Neural crest cell (in vitro differentiated cells): ENCODE data around the gene GALNT9. TPM values are rescaled to one million over a fixed set of nuclear protein-coding genes. Genes with fewer than 3 reads are reported as not detected.
"Not testable (repeated sequence)": the region's sequence is repeated elsewhere in the genome, so short reads cannot be mapped to it uniquely, and the experiment has no call there.

Experiments
- DNase-seq: peaks from one replicate; pipeline ENCODE4 v3.0.0; 2021; ENCODE audit warnings: low read depth, mixed read lengths, low spot score
- H3K27ac Mint-ChIP-seq: one replicate; pipeline ENCODE4 v1.8.0; 2021; ENCODE audit warnings: mild to moderate bottlenecking, mixed read lengths; ENCODE audit not compliant: unreplicated experiment
- H3K27me3 Mint-ChIP-seq: 2 replicates; pipeline ENCODE4 v1.8.0; 2021; ENCODE audit warnings: low read depth, mild to moderate bottlenecking, mixed read lengths
- H3K36me3 Mint-ChIP-seq: 2 replicates; pipeline ENCODE4 v1.8.0; 2021; ENCODE audit warnings: low read depth, mild to moderate bottlenecking, mixed read lengths
- H3K4me1 Mint-ChIP-seq: 2 replicates; pipeline ENCODE4 v1.8.0; 2021; ENCODE audit warnings: mixed read lengths
- H3K4me3 Mint-ChIP-seq: one replicate; pipeline ENCODE4 v1.8.0; 2021; ENCODE audit warnings: mild to moderate bottlenecking, mixed read lengths
- H3K9me3 Mint-ChIP-seq: 2 replicates; pipeline ENCODE4 v1.8.0; 2021; ENCODE audit warnings: mixed read lengths
- total RNA-seq: library from RNA; stranded (reverse); gene quantifications from 2 replicates; pipeline ENCODE4 v1.2.1, GENCODE V29; 2021
- TF ChIP-seq, protein P1 (sequence below): fragments of 200-600 bp; sonication (generic); conservative IDR thresholded peaks from 2 replicates; pipeline ENCODE4 v1.5.0; 2021; ENCODE audit warnings: antibody characterized with exemption, mild to moderate bottlenecking

The GALNT9 gene
- total RNA-seq, 1 donor from 2014 or later = 1.3 TPM

DNA sequence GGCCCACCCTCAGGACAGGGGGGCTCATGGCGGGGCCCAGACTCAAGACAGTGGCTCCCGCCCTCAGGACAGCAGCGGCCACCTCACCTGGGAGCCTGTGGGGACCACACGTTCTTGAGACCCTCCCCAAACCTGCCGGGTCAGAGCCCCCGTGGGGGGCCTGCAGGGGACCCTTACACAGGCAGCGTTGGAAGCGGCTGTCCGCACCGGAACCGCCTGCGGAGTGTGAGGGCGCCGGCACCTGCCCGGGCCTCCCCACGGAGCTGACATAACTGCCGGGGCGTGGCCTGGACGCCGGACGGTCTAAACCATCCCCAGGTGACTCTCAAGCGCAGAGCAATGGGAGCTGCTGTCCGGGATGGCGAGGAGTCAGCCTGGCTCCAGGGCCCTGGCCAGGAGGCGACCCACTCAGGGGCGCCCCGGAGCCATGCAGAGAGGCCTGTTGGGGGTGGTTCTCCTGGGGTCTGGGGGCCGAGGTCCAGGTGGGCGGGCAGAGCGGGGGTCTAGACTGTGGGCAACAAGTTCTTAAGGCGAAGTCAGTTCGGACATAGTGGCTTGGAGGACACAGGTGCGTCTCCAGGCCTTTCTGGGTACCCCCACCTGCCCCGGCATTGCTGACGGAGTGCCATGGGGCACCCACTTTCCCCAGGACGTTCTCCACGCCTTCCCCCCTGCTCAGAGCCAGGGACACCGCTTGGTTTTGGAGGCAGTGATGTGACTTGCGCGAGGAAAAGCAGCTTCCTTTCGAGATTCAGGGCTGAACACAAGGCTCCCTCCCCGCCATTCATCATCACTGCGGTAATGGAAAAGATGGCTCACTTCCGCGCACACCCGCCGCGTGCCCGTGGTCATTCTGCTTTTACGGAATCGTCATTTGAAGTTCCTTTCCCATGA lies 23.2 kb downstream of the GALNT9 start:
- TF ChIP-seq, protein P1, sequence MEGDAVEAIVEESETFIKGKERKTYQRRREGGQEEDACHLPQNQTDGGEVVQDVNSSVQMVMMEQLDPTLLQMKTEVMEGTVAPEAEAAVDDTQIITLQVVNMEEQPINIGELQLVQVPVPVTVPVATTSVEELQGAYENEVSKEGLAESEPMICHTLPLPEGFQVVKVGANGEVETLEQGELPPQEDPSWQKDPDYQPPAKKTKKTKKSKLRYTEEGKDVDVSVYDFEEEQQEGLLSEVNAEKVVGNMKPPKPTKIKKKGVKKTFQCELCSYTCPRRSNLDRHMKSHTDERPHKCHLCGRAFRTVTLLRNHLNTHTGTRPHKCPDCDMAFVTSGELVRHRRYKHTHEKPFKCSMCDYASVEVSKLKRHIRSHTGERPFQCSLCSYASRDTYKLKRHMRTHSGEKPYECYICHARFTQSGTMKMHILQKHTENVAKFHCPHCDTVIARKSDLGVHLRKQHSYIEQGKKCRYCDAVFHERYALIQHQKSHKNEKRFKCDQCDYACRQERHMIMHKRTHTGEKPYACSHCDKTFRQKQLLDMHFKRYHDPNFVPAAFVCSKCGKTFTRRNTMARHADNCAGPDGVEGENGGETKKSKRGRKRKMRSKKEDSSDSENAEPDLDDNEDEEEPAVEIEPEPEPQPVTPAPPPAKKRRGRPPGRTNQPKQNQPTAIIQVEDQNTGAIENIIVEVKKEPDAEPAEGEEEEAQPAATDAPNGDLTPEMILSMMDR = no peak
- DNase-seq = no peak
- Mint-ChIP-seq H3K4me3 (no peak overlapping the region), H3K9me3 (peaks cover 3% of the 10 kb centered on the region), H3K27me3 (peaks cover 37% of the 10 kb centered on the region), H3K36me3 (no peaks in the 10 kb centered on the region), H3K4me1 (no peaks in the 10 kb centered on the region), H3K27ac (no peak overlapping the region)

DNA sequence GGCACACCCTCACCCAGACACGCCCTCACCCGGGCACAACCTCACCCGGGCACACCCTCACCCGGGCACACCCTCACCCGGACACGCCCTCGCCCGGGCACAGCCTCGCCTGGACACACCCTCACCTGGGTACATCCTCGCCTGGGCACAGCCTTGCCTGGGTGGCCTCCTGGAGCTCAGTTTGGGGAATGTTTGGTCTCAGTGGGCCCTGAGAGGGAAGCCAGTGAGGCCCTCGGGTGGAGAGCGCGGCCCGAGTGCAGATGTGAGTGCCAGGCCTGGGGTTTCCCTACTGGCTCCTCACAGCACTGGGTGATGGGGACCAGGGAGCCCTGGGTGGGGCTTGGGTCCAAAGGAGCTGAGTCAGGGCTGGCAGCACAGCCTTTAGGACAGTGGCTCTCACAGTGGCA lies 23.8 kb downstream of the GALNT9 start:
- peaks cover 40% of the 10 kb centered on the region for H3K27me3 Mint-ChIP-seq
- no peaks in the 10 kb centered on the region for H3K36me3 Mint-ChIP-seq
- no peak overlapping the region for H3K27ac Mint-ChIP-seq
- H3K4me1 Mint-ChIP-seq = no peaks in the 10 kb centered on the region
- H3K4me3 Mint-ChIP-seq = no peak overlapping the region
- H3K9me3 Mint-ChIP-seq = no peaks in the 10 kb centered on the region
- DNase-seq = no peak
- TF ChIP-seq, protein P1 = no peak

DNA sequence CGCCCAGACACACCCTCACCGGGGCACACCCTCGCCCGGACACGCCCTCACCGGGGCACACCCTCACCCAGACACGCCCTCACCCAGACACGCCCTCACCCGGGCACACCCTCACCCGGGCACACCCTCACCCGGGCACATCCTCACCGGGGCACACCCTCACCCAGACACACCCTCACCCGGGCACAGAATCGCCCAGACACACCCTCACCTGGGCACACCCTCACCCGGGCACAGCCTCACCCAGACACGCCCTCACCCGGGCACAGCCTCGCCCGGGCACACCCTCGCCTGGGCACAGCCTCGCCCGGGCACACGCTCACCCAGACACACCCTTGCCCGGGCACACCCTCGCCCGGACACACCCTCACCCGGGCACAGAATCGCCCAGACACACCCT lies 24.5 kb downstream of the GALNT9 start:
- H3K27me3 Mint-ChIP-seq = peaks cover 38% of the 10 kb centered on the region
- H3K27ac Mint-ChIP-seq, DNase-seq, H3K9me3 Mint-ChIP-seq, H3K4me1 Mint-ChIP-seq, H3K36me3 Mint-ChIP-seq, H3K4me3 Mint-ChIP-seq: not testable (repeated sequence)

DNA sequence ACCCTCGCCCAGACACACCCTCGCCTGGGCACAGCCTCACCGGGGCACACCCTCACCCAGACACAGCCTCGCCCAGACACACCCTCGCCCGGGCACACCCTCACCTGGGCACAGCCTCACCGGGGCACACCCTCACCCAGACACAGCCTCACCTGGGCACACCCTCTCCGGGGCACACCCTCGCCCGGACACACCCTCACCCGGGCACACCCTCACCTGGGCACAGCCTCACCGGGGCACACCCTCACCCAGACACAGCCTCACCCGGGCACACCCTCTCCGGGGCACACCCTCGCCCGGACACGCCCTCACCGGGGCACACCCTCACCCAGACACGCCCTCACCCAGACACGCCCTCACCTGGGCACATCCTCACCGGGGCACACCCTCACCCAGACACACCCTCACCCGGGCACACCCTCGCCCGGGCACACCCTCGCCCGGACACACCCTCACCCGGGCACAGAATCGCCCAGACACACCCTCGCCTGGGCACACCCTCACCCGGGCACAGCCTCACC lies 25.5 kb downstream of the GALNT9 start:
- H3K9me3 Mint-ChIP-seq, H3K36me3 Mint-ChIP-seq, H3K4me3 Mint-ChIP-seq, H3K27ac Mint-ChIP-seq, H3K4me1 Mint-ChIP-seq, DNase-seq: not testable (repeated sequence)
- peaks cover 38% of the 10 kb centered on the region for H3K27me3 Mint-ChIP-seq

DNA sequence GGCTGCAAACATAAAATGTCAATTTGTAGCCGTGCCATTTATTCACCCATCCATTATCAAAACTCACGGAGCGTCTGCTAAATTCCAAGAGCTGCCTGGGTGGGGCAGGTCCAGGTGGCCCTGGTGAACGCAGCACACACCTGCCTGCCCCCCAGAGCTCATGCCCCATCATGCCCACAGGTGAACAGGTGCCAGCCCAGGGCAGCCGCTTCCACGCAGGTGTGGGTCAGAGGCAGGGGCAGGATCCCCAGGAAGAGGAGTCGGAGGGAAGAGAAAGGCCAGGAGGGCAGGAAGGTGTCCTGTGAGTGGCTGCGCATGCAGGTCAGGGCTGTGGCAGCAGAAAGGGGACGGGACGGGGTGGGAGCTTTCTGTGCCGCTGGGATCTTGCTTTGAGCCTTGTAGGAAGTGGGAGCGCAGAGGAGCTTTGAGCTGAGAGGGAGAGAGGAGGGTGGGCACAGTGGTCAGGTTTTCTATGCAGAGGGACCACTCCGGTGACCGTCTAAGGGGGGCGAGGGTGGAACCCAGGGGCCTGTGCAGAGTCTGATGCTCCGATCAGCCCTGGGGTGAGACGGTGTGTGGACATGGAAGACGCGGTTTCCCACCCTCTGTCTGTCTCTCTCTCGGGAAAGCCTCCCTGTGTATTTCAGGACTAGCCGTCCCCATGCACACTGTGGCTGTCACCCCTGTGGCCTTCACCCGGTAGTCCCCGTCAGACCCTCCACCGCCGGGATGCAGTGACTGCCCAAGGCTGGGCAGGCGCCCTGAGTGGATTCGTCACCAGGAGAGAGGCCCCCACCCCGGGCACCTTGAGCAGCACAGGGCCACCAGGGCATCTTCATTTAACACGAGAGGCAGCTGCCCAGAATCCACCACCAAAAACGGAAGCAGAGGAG lies 26.7 kb downstream of the GALNT9 start:
- no peaks in the 10 kb centered on the region for H3K9me3 Mint-ChIP-seq
- H3K4me3 Mint-ChIP-seq = no peak overlapping the region
- no peak for DNase-seq
- no peaks in the 10 kb centered on the region for H3K4me1 Mint-ChIP-seq
- H3K27me3 Mint-ChIP-seq = peaks cover 36% of the 10 kb centered on the region
- H3K27ac Mint-ChIP-seq = no peak overlapping the region
- no peaks in the 10 kb centered on the region for H3K36me3 Mint-ChIP-seq
- TF ChIP-seq, protein P1 = no peak
